HEK293 (cell line): ENCODE data around the gene TMEM205.
A peak's percentile ranks its signal among the peaks of the same experiment; 100 is the strongest.

Source experiments
- CTCF ChIA-PET: fragments of 350-600 bp; formaldehyde crosslinking; extraction: SDS; loops from one replicate; lab custom pipeline; 2021; ENCODE audit warnings: antibody characterized with exemption; lab: Yijun Ruan, JAX
- POLR2A ChIA-PET: fragments of 300-600 bp; formaldehyde crosslinking; extraction: SDS; loops from one replicate; lab custom pipeline; 2020; ENCODE audit warnings: antibody characterized with exemption, inconsistent platforms; lab: Yijun Ruan, JAX
- H3K27ac ChIP-seq: fragments of 200-500 bp; sonication (Bioruptor generic); 2 replicates; pipeline ENCODE4 v1.5.1; 2014; ENCODE audit warnings: low read depth, low read length, control low read depth, inconsistent platforms; ENCODE audit errors: extremely low read depth
- H3K36me3 ChIP-seq, 2 experiments: fragments of 200-500 bp in 1 of 2; sonication (Bioruptor generic) in 1 of 2; 1 replicate in 1 of 2; 2 replicates in 1 of 2; pipeline ENCODE4 v1.5.1; 2014 to 2017; ENCODE audit warnings: inconsistent platforms in 2 of 2, low read length in 2 of 2; ENCODE audit not compliant: control insufficient read depth in 2 of 2, insufficient read depth in 1 of 2
- H3K4me1 ChIP-seq: fragments of 200-500 bp; sonication (Bioruptor generic); 2 replicates; pipeline ENCODE4 v1.5.1; 2014; ENCODE audit warnings: mild to moderate bottlenecking, low read length, inconsistent platforms; ENCODE audit not compliant: control insufficient read depth, insufficient read depth
- H3K4me3 ChIP-seq: 2 replicates; pipeline ENCODE4 v1.5.1; 2011; ENCODE audit warnings: low read depth, mild to moderate bottlenecking, control low read depth, low read length, moderate library complexity
- H3K9me3 ChIP-seq: fragments of 200-500 bp; sonication (Bioruptor generic); 2 replicates; pipeline ENCODE4 v1.5.1; 2014; ENCODE audit warnings: low read depth, low read length, inconsistent platforms; ENCODE audit not compliant: control insufficient read depth, insufficient read depth
- AEBP2 ChIP-seq: fragments of 450-650 bp; formaldehyde crosslinking; IDR thresholded peaks from 2 replicates; pipeline ENCODE4 v1.5.1; 2016; ENCODE audit warnings: missing biosample characterization, missing genetic modification characterization, borderline replicate concordance
- GLIS1 ChIP-seq: fragments of 450-650 bp; formaldehyde crosslinking; IDR thresholded peaks from 2 replicates; pipeline ENCODE4 v1.5.1; 2016; ENCODE audit warnings: missing biosample characterization, missing genetic modification characterization
- KLF7 ChIP-seq: fragments of 450-650 bp; formaldehyde crosslinking; IDR thresholded peaks from 2 replicates; pipeline ENCODE4 v1.5.1; 2016; ENCODE audit warnings: missing biosample characterization, missing genetic modification characterization, borderline replicate concordance
- SP2 ChIP-seq: fragments of 450-650 bp; formaldehyde crosslinking; IDR thresholded peaks from 2 replicates; pipeline ENCODE4 v1.5.1; 2016; ENCODE audit warnings: missing biosample characterization, missing genetic modification characterization
- ZBTB10 ChIP-seq: fragments of 450-650 bp; formaldehyde crosslinking; IDR thresholded peaks from 2 replicates; pipeline ENCODE4 v1.5.1; 2016; ENCODE audit warnings: missing biosample characterization, missing genetic modification characterization
- ZBTB21 ChIP-seq: fragments of 450-650 bp; formaldehyde crosslinking; IDR thresholded peaks from 2 replicates; pipeline ENCODE4 v1.5.1; 2017; ENCODE audit warnings: missing biosample characterization, missing genetic modification characterization
- ZEB2 ChIP-seq: fragments of 450-650 bp; formaldehyde crosslinking; IDR thresholded peaks from 2 replicates; pipeline ENCODE4 v1.5.1; 2016; ENCODE audit warnings: missing biosample characterization, missing genetic modification characterization
- ZFHX2 ChIP-seq: fragments of 450-650 bp; formaldehyde crosslinking; conservative IDR thresholded peaks from 2 replicates; pipeline ENCODE4 v1.5.1; 2016; ENCODE audit warnings: missing biosample characterization, missing genetic modification characterization
- ZFP41 ChIP-seq: fragments of 450-650 bp; formaldehyde crosslinking; IDR thresholded peaks from 2 replicates; pipeline ENCODE4 v1.5.1; 2016; ENCODE audit warnings: missing biosample characterization, missing genetic modification characterization, borderline replicate concordance
- ZFP69B ChIP-seq: fragments of 450-650 bp; formaldehyde crosslinking; IDR thresholded peaks from 2 replicates; pipeline ENCODE4 v1.5.1; 2016; ENCODE audit warnings: missing biosample characterization, missing genetic modification characterization
- ZNF239 ChIP-seq: fragments of 450-650 bp; formaldehyde crosslinking; IDR thresholded peaks from 2 replicates; pipeline ENCODE4 v1.5.1; 2016; ENCODE audit warnings: missing biosample characterization, missing genetic modification characterization
- ZNF350 ChIP-seq: fragments of 450-650 bp; formaldehyde crosslinking; IDR thresholded peaks from 2 replicates; pipeline ENCODE4 v1.5.0; 2017; ENCODE audit warnings: missing biosample characterization, mild to moderate bottlenecking, missing genetic modification characterization
- ZNF558 ChIP-seq: fragments of 450-650 bp; formaldehyde crosslinking; IDR thresholded peaks from 2 replicates; pipeline ENCODE4 v1.5.1; 2016; ENCODE audit warnings: missing biosample characterization, missing genetic modification characterization
- ZNF561 ChIP-seq: fragments of 450-650 bp; IDR thresholded peaks from 2 replicates; pipeline ENCODE4 v1.5.1; 2018; ENCODE audit warnings: missing biosample characterization, missing genetic modification characterization, borderline replicate concordance
- ZNF629 ChIP-seq: fragments of 450-650 bp; formaldehyde crosslinking; IDR thresholded peaks from 2 replicates; pipeline ENCODE4 v1.5.1; 2017; ENCODE audit warnings: missing biosample characterization, missing genetic modification characterization
- ZNF76 ChIP-seq: fragments of 450-650 bp; formaldehyde crosslinking; IDR thresholded peaks from 2 replicates; pipeline ENCODE4; 2016; ENCODE audit warnings: low read depth, missing biosample characterization, missing genetic modification characterization, borderline replicate concordance
- ZNF785 ChIP-seq: fragments of 450-650 bp; formaldehyde crosslinking; IDR thresholded peaks from 2 replicates; pipeline ENCODE4 v1.5.1; 2016; ENCODE audit warnings: missing biosample characterization, missing genetic modification characterization
- ZNF843 ChIP-seq: fragments of 450-650 bp; formaldehyde crosslinking; IDR thresholded peaks from 2 replicates; pipeline ENCODE4 v1.5.1; 2016; ENCODE audit warnings: missing biosample characterization, missing genetic modification characterization
- TF ChIP-seq, protein P1 (sequence below): fragments of 450-650 bp; formaldehyde crosslinking; optimal IDR thresholded peaks from 2 replicates; pipeline ENCODE3; 2016; ENCODE audit warnings: missing biosample characterization, mild to moderate bottlenecking, missing genetic modification characterization
- TF ChIP-seq, protein P2 (sequence below): fragments of 450-650 bp; formaldehyde crosslinking; IDR thresholded peaks from 2 replicates; pipeline ENCODE4 v1.5.1; 2016; ENCODE audit warnings: missing biosample characterization, missing genetic modification characterization
- TF ChIP-seq, protein P3 (sequence below): fragments of 450-650 bp; formaldehyde crosslinking; IDR thresholded peaks from 2 replicates; pipeline ENCODE4 v1.5.1; 2016; ENCODE audit warnings: missing biosample characterization, missing genetic modification characterization
- TF ChIP-seq, protein P4 (sequence below): fragments of 450-650 bp; formaldehyde crosslinking; IDR thresholded peaks from 2 replicates; pipeline ENCODE4 v1.5.1; 2016; ENCODE audit warnings: missing biosample characterization, missing genetic modification characterization

TMEM205 gene

DNA sequence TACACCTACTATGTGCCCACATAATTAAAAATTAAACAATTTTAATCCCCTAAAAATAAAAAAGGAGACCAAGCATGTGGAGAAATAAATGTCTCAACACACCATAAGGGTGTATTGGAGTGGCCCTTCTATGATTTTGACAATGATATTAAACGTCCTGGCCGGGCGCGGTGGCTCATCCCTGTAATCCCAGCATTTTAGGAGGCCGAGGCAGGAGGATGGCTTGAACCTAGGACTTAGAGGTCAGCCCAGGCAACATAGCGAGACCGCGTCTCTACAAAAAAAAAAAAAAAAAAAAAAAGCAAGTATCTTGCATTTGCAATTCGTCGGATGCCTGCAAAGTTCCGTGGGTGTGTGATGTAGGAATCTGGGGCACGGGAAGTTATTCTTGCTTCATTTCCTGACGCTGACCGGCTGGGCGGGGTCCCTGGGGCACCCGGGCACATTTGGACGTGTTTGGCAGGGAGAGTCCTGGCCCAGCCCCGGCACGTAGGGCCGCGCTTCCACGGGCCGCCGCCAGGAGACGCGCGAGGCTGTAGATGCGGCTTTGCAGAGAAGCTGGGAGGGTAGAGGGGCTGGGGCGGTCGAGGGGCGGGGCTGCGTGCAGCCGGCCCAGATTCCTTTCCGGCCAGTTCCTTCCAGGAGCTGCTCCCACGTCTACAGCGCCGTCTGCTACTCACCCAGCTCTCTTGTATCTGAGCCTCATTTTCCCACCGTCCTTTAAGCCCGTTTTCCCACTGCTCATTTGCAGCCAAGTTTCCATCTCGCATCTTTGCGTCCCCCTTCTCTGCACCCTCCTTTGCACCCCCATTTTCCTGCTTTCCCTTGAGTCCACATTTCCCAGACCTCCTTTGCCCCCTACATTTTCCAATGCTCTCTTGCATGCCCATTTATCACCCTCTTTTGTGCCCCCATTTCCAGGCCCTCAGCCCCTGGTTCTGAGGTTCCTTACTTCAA is 52.4 kb downstream of the TMEM205 start:
- no peaks in the 10 kb centered on the region for H3K9me3 ChIP-seq
- no peaks in the 10 kb centered on the region; the same call in 1 of the 2 replicates for H3K4me1 ChIP-seq
- ChIA-PET CTCF (interaction anchor here (0.6 to 4.1 kb wide), 31 partner anchors 8 to 321 kb away, joined by 3 to 44 read pairs (median 4); partner anchors contain the start of genes ELAVL3, ODAD3, PRKCSH and SWSAP1), POLR2A (interaction anchor here (0.6 to 1.1 kb wide), 15 partner anchors 12 to 473 kb away, joined by 3 to 15 read pairs (median 4); partner anchors contain the start of genes CCDC159, EPOR, ODAD3 and PRKCSH)
- H3K27ac ChIP-seq: no peak overlapping the region
- no peak overlapping the region for H3K4me3 ChIP-seq
- no peaks in the 10 kb centered on the region for H3K36me3 ChIP-seq
- TF ChIP-seq ZBTB10 (tag by site-specific recombination) (peak; percentile 70; the same call in 1 of the 2 replicates), ZNF843 (tag by site-specific recombination) (0 out of 2 replicates have a peak, but pooled peaks have one; percentile 31), ZNF629 (peak; percentile 50), AEBP2 (tag by site-specific recombination) (no peak), ZEB2 (tag by site-specific recombination) (peak; percentile 71), SP2 (tag by site-specific recombination) (peak; percentile 78), ZBTB21 (tag by site-specific recombination) (peak; percentile 27; the same call in 1 of the 2 replicates), GLIS1 (tag by site-specific recombination) (peak; percentile 44; the same call in 1 of the 2 replicates), ZNF350 (no peak), ZNF239 (tag by site-specific recombination) (no peak), ZFP69B (tag by site-specific recombination) (0 out of 2 replicates have a peak, but pooled peaks have one; percentile 46), ZNF558 (tag by site-specific recombination) (no peak), ZNF76 (tag by site-specific recombination) (peak; percentile 65), ZFP41 (tag by site-specific recombination) (no peak), KLF7 (tag by site-specific recombination) (0 out of 2 replicates have a peak, but pooled peaks have one; percentile 12), ZNF561 (peak; percentile 66; the same call in 1 of the 2 replicates), ZFHX2 (tag by site-specific recombination) (peak; percentile 28), ZNF785 (no peak)
- TF ChIP-seq, protein P1, sequence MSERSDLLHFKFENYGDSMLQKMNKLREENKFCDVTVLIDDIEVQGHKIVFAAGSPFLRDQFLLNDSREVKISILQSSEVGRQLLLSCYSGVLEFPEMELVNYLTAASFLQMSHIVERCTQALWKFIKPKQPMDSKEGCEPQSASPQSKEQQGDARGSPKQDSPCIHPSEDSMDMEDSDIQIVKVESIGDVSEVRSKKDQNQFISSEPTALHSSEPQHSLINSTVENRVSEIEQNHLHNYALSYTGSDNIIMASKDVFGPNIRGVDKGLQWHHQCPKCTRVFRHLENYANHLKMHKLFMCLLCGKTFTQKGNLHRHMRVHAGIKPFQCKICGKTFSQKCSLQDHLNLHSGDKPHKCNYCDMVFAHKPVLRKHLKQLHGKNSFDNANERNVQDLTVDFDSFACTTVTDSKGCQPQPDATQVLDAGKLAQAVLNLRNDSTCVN (tag by site-specific recombination): peak; percentile 43
- TF ChIP-seq, protein P2, sequence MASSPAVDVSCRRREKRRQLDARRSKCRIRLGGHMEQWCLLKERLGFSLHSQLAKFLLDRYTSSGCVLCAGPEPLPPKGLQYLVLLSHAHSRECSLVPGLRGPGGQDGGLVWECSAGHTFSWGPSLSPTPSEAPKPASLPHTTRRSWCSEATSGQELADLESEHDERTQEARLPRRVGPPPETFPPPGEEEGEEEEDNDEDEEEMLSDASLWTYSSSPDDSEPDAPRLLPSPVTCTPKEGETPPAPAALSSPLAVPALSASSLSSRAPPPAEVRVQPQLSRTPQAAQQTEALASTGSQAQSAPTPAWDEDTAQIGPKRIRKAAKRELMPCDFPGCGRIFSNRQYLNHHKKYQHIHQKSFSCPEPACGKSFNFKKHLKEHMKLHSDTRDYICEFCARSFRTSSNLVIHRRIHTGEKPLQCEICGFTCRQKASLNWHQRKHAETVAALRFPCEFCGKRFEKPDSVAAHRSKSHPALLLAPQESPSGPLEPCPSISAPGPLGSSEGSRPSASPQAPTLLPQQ (tag by site-specific recombination): peak; percentile 64
- TF ChIP-seq, protein P3, sequence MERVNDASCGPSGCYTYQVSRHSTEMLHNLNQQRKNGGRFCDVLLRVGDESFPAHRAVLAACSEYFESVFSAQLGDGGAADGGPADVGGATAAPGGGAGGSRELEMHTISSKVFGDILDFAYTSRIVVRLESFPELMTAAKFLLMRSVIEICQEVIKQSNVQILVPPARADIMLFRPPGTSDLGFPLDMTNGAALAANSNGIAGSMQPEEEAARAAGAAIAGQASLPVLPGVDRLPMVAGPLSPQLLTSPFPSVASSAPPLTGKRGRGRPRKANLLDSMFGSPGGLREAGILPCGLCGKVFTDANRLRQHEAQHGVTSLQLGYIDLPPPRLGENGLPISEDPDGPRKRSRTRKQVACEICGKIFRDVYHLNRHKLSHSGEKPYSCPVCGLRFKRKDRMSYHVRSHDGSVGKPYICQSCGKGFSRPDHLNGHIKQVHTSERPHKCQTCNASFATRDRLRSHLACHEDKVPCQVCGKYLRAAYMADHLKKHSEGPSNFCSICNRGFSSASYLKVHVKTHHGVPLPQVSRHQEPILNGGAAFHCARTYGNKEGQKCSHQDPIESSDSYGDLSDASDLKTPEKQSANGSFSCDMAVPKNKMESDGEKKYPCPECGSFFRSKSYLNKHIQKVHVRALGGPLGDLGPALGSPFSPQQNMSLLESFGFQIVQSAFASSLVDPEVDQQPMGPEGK (tag by site-specific recombination): peak; percentile 88
- TF ChIP-seq, protein P4, sequence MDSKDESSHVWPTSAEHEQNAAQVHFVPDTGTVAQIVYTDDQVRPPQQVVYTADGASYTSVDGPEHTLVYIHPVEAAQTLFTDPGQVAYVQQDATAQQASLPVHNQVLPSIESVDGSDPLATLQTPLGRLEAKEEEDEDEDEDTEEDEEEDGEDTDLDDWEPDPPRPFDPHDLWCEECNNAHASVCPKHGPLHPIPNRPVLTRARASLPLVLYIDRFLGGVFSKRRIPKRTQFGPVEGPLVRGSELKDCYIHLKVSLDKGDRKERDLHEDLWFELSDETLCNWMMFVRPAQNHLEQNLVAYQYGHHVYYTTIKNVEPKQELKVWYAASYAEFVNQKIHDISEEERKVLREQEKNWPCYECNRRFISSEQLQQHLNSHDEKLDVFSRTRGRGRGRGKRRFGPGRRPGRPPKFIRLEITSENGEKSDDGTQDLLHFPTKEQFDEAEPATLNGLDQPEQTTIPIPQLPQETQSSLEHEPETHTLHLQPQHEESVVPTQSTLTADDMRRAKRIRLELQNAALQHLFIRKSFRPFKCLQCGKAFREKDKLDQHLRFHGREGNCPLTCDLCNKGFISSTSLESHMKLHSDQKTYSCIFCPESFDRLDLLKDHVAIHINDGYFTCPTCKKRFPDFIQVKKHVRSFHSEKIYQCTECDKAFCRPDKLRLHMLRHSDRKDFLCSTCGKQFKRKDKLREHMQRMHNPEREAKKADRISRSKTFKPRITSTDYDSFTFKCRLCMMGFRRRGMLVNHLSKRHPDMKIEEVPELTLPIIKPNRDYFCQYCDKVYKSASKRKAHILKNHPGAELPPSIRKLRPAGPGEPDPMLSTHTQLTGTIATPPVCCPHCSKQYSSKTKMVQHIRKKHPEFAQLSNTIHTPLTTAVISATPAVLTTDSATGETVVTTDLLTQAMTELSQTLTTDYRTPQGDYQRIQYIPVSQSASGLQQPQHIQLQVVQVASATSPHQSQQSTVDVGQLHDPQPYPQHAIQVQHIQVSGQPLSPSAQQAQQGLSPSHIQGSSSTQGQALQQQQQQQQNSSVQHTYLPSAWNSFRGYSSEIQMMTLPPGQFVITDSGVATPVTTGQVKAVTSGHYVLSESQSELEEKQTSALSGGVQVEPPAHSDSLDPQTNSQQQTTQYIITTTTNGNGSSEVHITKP: peak; percentile 76
